ENCODE measurements around the gene MST1R. TPM values are rescaled to one million over a fixed set of nuclear protein-coding genes. Genes with fewer than 3 reads are reported as not detected.
A peak's percentile ranks its signal among the peaks of the same experiment; 100 is the strongest.

The MST1R gene
- total and polyA plus RNA-seq, 9 of the 15 experiments (the other 6 are each of a cell fraction or from before 2014, with no cell fraction given): 1.3 to 10.0 (median 3.8) TPM

DNA sequence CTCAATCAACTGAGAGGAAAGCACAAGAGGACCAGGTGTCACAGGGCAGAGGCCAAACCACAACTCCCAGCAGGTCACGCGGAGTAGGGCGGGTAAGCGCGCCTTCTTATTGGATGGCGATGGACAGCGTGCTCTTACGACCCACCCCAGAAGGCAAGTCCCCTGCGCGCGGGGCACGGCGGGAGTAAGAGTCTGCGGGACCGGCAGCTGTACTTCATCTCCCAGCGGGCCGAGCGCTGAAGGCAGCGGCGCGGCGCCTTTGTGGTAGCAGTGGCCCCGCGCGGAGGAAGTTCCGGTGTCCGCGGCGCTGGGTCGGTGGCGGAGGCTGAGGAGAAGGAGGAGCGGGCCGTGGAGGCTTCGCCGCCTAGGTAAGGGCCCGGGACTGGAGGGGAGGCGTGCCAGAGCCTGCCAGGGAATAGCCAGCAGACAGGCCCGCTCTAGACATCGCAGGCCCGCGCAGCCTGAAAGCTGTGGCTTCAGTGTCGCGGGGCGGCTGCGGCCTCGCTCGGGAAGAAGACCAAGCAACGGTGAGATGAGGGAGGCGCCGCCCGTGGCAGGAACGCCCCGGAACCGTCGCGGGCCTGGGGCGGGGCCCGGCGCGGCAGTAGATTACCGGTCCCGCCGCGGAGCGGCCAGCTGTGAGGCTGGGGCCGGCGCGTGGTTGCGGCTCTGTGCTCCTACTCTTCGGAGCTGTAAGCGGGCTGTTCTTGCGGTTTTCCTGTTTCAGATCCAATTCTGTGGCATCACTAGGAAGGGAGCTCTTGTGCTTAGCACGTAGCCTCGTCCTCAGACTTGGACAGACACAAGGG lies 36.4 kb upstream of the MST1R start, which contains the start of gene RBM6 (continued):
- TF ChIP-seq U2AF2 (optimal IDR thresholded peaks at IDR 0.05; ENCODE audit: low read depth, low read length) (no peak), SMC3 (conservative IDR thresholded peaks at IDR 0.05; ENCODE audit: insufficient read depth, low read depth, low read length) (no peak), EP300 (IDR thresholded peaks at IDR 0.05; ENCODE audit: low read length) (no peak), CBX3 (IDR thresholded peaks at IDR 0.05; ENCODE audit: borderline replicate concordance in 1 of 2, low read length in 2 of 2) (peak in 1 of 2 experiments; percentile 58; a peak in 1 of 3 replicates), ELF2 (CRISPR knock-in tag; IDR thresholded peaks at IDR 0.05) (no peak; the same call in 1 of the 2 replicates), ZNF318 (IDR thresholded peaks at IDR 0.05; ENCODE audit: borderline replicate concordance in 1 of 2, low read depth in 1 of 2) (no peak), U2AF1 (optimal IDR thresholded peaks at IDR 0.05; ENCODE audit: low read depth, low read length) (peak; percentile 25), THRB (CRISPR knock-in tag; conservative IDR thresholded peaks at IDR 0.05) (no peak), MAFF (IDR thresholded peaks at IDR 0.05; ENCODE audit: low read length) (no peak), GABPB1 (CRISPR knock-in tag; IDR thresholded peaks at IDR 0.05) (peak; percentile 89)
- TF ChIP-seq, protein P1, sequence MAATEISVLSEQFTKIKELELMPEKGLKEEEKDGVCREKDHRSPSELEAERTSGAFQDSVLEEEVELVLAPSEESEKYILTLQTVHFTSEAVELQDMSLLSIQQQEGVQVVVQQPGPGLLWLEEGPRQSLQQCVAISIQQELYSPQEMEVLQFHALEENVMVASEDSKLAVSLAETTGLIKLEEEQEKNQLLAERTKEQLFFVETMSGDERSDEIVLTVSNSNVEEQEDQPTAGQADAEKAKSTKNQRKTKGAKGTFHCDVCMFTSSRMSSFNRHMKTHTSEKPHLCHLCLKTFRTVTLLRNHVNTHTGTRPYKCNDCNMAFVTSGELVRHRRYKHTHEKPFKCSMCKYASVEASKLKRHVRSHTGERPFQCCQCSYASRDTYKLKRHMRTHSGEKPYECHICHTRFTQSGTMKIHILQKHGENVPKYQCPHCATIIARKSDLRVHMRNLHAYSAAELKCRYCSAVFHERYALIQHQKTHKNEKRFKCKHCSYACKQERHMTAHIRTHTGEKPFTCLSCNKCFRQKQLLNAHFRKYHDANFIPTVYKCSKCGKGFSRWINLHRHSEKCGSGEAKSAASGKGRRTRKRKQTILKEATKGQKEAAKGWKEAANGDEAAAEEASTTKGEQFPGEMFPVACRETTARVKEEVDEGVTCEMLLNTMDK (IDR thresholded peaks at IDR 0.05; ENCODE audit: borderline replicate concordance, insufficient read depth, low read depth, low read length, poor library complexity, severe bottlenecking): peak; percentile 11
- TF ChIP-seq, protein P2, sequence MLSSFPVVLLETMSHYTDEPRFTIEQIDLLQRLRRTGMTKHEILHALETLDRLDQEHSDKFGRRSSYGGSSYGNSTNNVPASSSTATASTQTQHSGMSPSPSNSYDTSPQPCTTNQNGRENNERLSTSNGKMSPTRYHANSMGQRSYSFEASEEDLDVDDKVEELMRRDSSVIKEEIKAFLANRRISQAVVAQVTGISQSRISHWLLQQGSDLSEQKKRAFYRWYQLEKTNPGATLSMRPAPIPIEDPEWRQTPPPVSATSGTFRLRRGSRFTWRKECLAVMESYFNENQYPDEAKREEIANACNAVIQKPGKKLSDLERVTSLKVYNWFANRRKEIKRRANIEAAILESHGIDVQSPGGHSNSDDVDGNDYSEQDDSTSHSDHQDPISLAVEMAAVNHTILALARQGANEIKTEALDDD (IDR thresholded peaks at IDR 0.05): no peak
